COLO668 (cell line): ENCODE measurements around the gene DDX60.

Experiments
- DNase-seq: peaks from one replicate; lab custom pipeline; 2025; ENCODE audit not compliant: unreplicated experiment; lab: John Stamatoyannopoulos, UW

The DDX60 gene

DNA sequence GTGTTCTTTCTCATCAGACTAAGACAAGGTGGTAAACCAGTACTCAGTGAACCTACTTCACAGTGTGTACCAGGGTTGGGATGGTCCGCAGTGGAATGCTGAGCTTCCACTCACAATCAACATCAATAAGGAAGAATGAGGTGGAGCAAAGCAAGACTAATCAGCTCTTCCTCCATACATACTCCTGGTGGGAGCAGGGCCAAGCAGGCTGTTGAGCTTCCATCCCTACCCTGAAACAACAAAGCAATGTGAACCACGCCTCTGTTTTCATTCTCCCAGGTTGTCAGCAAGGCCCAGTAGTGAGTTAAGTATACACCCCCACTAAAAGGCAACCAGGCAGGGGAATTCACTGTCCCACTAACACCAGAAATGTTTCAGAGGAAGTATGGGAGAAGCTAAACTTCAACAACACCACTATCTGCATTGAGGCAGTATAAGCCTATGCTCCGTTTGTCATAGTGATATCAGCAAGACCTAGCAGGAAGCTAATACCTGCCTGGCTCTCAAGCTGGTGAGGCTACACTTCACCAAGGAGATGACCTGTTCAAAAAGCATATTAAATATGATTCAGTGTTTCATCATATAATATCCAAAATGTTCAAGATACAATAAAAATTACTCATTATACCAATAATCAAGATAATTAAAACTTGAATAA lies 109.5 kb downstream of the DDX60 start:
- DNase-seq = no peak

DNA sequence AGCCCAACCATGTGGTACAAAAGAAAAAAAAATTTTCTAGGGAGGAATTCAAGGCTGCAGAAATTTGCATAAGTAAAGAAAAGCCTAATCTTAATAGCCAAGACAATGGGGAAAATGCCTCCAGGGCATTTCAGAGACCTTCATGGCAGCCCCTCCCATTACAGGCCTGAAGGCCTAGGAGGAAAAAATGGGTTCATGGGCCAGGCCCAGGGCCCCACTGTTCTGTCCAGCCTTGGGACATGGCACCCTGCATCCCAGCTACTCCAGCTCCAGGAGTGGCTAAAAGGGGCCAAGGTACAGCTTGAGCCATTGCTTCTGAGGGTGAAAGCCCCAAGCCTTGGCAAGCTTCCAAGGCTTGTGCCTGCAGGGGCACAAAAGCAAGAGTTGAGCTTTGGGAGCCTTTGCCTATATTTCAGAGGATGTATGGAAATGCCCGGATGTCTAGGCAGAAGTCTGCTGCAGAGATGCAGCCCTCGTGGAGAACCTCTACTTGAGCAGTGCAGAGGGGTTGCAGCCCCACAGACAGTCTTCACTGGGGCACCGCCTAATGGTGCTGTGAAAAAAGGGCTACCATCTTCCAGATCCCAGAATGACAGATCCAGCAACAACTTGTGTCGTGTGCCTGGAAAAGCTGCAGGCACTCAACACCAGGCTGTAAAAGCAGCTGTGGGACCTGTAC lies 115.2 kb downstream of the DDX60 start:
- no peak for DNase-seq

DNA sequence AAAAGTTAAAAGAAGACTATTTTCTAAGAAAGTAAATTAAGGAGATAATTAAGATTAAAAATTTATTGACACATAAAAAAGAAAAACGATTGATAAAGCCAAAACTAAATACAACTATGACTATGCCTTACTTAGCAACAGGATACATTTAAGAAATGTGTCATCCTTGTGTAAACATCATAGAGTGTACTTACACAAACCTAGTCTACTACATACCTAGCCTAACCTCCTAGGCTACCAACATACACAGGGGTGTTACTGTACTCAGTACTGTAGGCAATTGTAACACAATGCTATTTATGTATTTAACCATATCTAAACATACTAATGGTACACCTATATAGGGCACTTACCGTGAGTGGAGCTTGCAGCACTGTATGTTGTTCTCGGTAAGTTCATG lies 117.9 kb downstream of the DDX60 start:
- peak; percentile 28 for DNase-seq

DNA sequence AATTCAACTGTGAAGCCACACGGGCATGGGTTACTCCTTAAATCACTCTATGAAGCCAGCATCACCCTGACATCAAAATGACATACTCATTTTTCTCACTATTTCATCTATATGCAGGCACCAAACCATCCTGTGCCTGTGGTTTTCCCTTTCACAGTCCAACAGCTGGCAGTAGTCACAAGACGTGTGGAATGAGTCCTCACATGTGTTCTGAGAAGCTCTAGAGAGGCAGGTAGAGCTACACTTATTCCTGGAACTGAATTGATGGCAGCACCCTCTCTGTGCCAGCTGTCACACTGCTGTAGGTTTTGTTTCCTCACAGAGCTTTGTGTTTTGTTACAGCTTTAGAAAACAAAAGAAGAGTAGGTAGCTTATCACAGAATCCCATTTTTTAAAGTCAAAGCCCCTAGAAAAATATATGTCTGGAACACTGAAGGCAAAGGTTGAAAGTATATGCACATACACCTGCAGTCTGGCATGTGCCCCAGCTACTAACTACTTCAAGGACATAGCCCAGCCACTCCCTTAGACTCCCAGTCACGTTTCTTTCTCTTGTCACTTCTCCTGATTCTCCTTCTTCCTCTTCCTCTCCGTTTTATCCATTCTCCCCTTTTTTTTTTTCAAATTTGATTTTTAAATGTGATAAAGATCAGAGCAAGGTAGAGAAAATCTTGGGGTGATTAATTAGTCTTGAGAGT lies 119.1 kb downstream of the DDX60 start:
- no peak for DNase-seq

DNA sequence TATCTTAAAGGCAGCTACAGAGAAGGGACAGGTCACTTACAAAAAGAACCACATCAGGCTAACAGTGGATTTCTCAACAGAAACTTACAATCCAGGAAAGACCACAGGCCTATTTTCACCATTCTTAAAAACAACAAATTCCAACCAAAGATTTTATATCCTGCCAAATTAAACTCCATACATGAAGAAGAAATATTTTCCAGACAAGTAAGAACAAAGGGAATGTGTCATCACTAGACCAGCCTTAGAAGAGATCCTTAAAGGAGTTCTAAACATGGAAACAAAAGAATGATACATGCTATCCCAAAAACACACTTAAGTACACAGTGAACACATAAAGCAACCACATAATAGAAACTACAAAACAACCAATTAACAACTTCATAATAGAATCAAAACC lies 120.6 kb downstream of the DDX60 start:
- no peak for DNase-seq

DNA sequence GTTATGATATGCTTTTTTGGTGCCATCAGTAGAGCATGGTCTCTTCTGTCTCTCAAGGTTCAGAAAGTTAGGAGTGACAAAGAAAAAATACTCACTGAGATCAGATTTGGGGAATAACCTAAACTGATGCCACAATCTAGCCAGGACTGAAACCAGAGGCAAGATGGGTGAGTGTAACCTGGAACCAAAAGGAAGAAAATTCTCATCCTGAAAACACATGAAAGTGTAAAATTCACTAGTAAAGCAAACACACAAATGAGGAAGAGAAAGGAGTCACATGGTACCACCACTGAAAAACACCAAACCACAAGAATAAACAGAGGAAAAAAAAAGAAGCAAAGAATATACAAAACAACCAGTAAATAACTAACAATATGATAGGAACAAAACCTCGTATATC lies 129.8 kb downstream of the DDX60 start:
- no peak for DNase-seq

DNA sequence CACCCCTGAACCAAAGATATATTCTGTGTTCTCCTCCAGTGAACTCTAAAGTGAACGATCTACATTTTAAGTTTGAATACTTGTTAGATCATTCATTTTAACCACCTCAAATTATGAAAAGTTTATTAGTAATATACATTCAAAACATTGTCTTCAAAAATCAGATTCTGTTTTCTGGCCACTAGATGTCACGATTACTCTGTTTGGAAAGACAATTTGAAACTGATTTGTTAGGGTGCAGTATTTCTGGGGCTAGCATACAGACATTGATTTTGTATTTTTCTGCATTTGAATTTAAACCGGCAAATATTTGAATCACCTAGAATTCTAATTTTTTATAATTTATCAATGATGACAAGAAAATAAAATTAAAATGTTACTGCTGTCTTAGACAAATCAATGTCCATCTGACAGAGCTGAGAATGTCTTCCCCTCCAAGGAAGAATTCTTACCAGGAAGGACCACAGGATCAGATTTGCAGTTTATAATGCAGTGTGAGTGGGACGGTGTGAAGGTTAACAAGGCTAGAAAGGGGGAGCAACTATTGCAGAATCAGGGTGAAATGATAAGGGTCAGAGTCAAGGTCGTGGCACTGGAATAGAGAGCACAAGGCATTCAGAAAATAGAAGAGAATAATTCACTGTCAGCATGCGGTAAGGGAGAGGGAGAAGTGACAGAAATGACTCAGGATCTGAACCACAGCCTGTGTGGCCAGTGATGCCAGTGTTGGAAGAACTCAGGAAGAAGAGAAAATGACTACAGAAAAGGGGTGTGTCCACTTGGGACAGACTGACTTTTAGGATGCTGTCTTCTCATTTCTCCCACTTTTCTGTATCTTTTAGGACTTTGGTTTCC lies 134.6 kb downstream of the DDX60 start:
- no peak for DNase-seq

DNA sequence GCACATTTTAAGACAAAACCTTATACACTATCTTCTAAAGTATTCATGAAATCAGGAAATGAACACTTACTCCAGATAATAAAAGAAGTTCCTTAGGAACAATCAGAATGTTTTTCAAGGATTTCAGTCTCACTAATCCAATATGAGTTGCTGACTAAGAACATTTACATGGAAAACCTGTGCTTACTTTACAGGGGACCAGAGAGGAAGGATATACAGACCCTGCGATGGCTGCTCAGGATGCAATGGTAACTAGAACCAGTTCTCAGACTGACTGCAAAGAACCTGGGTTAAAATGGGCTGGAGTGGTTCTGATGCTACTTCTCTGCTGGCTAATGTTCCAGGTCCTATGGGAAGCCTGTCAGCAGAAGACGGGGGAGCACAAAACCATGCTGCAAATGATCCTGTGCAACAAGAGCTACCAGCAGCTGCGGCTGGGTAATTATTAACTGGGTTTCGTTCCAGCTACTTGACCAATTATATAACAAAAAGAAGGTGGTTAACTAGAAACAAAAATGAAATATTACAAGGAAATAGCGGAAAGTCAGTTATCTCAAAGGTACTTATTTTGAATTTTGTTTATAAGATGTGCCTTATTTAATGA lies 140.9 kb downstream of the DDX60 start:
- peak; percentile 72 for DNase-seq

DNA sequence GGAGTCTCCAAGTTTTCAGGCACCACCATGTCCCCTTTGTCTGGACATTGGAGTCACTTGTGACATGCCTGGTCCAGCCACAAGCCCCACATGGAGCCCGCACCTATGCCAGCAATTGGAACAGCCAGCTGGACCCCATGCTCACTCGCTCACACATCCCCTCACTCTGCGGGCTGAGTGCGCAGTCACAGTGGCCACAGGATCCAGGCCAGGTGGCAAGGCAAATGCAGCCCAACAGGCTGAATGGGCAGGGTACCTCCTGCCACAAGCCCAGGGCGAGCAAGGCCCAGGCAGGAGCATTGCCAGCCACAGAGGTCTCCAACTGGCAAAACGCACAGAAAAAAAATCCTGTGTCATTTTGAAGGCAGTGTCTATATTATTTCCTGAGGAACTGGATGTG lies 144.2 kb downstream of the DDX60 start:
- DNase-seq = no peak

DNA sequence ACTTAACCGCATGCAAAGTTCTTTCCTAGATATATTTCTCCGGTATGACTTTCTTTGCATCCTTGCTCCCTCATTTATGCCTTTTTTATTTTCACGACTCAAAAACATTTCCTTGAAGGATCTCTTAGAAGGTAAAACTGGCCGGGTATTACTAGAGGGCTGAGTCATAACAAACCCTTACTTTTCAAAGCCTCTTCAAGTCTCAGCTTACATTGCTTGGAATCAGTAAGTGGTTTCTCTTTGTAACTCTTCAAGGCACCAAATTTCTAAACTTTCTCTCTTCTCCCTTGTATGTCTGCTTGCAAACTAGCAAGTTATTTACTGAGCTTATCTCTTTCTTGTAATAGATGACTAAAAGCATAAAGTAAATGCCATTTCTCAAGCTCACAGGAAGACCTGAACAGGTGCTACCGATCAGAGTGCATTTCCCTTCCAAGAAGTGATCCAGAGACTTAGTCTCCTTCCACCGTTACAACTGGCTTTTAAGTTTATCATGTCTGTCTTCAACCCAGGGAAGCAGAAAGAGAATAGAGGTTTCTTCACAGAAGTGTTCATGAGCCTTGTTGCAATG lies 150.8 kb downstream of the DDX60 start:
- DNase-seq = no peak
